Caco-2 (cell line): ENCODE data around the gene RFNG. TPM values are rescaled to one million over a fixed set of nuclear protein-coding genes. Genes with fewer than 3 reads are reported as not detected.

Experiments used
- BruUV-seq: library from RNA; stranded (reverse); fragments of 400-500 nt; replicated peaks from 2 replicates; lab custom pipeline; 2021; lab: Mats Ljungman, UMichigan
- CTCF ChIA-PET: fragments of 300-600 bp; sonication (Branson Sonifier 250); formaldehyde crosslinking; loops from one replicate; lab custom pipeline; 2022; ENCODE audit warnings: antibody characterized with exemption; lab: Charles Lee
- POLR2A ChIA-PET: fragments of 300-600 bp; sonication (Branson Sonifier 250); formaldehyde crosslinking; loops from one replicate; lab custom pipeline; 2022; ENCODE audit warnings: antibody characterized with exemption; lab: Charles Lee
- DNase-seq, 2 experiments: peaks; one replicate each; pipeline versions ENCODE4 v3.0.0 to v3.0.0-alpha.2; 2020 to 2022
- H3K27me3 ChIP-seq: replicated peaks from 2 replicates; pipeline ENCODE4 v1.6.0; 2011; ENCODE audit warnings: low read length; ENCODE audit not compliant: control insufficient read depth, insufficient read depth
- H3K36me3 ChIP-seq: 2 replicates; pipeline ENCODE4 v1.5.1; 2011; ENCODE audit warnings: low read length; ENCODE audit not compliant: control insufficient read depth, insufficient read depth
- H3K4me1 ChIP-seq: fragments of 250-450 bp; sonication (Bioruptor Pico); 2 replicates; pipeline ENCODE4 v1.5.1; 2020; ENCODE audit warnings: mild to moderate bottlenecking
- H3K4me3 ChIP-seq: 2 replicates; pipeline ENCODE4 v1.5.1; 2011; ENCODE audit warnings: low read depth, mild to moderate bottlenecking, control low read depth, low read length
- H3K9me3 ChIP-seq: fragments of 250-450 bp; sonication (Bioruptor Pico); 2 replicates; pipeline ENCODE4 v1.5.1; 2020; ENCODE audit warnings: mild to moderate bottlenecking, moderate library complexity
- H3K27ac Mint-ChIP-seq: one replicate; pipeline ENCODE4 v1.8.0; 2022; ENCODE audit warnings: mixed read lengths; ENCODE audit not compliant: unreplicated experiment
- H3K27me3 Mint-ChIP-seq: one replicate; pipeline ENCODE4 v1.8.0; 2022; ENCODE audit warnings: mixed read lengths; ENCODE audit not compliant: insufficient read depth, unreplicated experiment
- H3K36me3 Mint-ChIP-seq: one replicate; pipeline ENCODE4 v1.8.0; 2022; ENCODE audit warnings: mild to moderate bottlenecking, mixed read lengths; ENCODE audit not compliant: insufficient read depth, unreplicated experiment
- H3K4me1 Mint-ChIP-seq: one replicate; pipeline ENCODE4 v1.8.0; 2022; ENCODE audit warnings: low read depth, mixed read lengths; ENCODE audit not compliant: unreplicated experiment
- H3K4me3 Mint-ChIP-seq: one replicate; pipeline ENCODE4 v1.8.0; 2022; ENCODE audit warnings: mild to moderate bottlenecking, moderate library complexity, mixed read lengths; ENCODE audit not compliant: unreplicated experiment
- H3K9me3 Mint-ChIP-seq: one replicate; pipeline ENCODE4 v1.8.0; 2022; ENCODE audit warnings: mixed read lengths; ENCODE audit not compliant: unreplicated experiment
- CTCF ChIP-seq, 2 experiments: fragments of 200-600 bp in 1 of 2; IDR thresholded peaks; 1 replicate in 1 of 2; 2 replicates in 1 of 2; pipeline versions ENCODE4 v1.5.1 to v1.8.0; 2011 to 2022; ENCODE audit warnings: antibody characterized with exemption in 1 of 2, control low read depth in 1 of 2, inconsistent platforms in 1 of 2, low read depth in 1 of 2, low read length in 1 of 2, mild to moderate bottlenecking in 1 of 2, moderate library complexity in 1 of 2; ENCODE audit not compliant: insufficient read depth in 1 of 2, severe bottlenecking in 1 of 2, unreplicated experiment in 1 of 2
- intact Hi-C: fragments of 100-400 bp; cut with micrococcal nuclease; formaldehyde crosslinking; loops from one replicate; pipeline ENCODE4 v1.10.0; 2022; ENCODE audit not compliant: unreplicated experiment
- total RNA-seq: library from RNA; stranded (reverse); gene quantifications from 2 replicates; pipeline ENCODE4 v1.2.3, GENCODE V29; 2022

Gene RFNG
- total RNA-seq, 1 experiment from 2014 or later = 35.5 TPM

- H3K36me3 ChIP-seq = peaks cover 24% of the 10 kb centered on the region
- H3K4me1 ChIP-seq = peaks cover 7% of the 10 kb centered on the region
- no peak overlapping the region for H3K27ac Mint-ChIP-seq
- H3K4me1 Mint-ChIP-seq = no peaks in the 10 kb centered on the region
- BruUV-seq = no TSS peak
- no peaks in the 10 kb centered on the region for H3K27me3 ChIP-seq
- no peak overlapping the region for H3K4me3 Mint-ChIP-seq
- peaks cover 82% of the 10 kb centered on the region for H3K36me3 Mint-ChIP-seq
- ChIA-PET POLR2A (no interaction called here), CTCF (no interaction called here)
- H3K9me3 ChIP-seq = no peaks in the 10 kb centered on the region
- H3K9me3 Mint-ChIP-seq = no peaks in the 10 kb centered on the region
- H3K27me3 Mint-ChIP-seq = no peaks in the 10 kb centered on the region
- intact Hi-C loops = no loop called here
- no peak for TF ChIP-seq CTCF (IDR thresholded peaks at IDR 0.05; ENCODE audit: insufficient read depth in 1 of 2, low read depth in 1 of 2, low read length in 1 of 2, severe bottlenecking in 1 of 2, unreplicated experiment in 1 of 2)
- no peak for DNase-seq
- no peak overlapping the region for H3K4me3 ChIP-seq
These were observed 39.9 kb upstream of the RFNG start for GRCh38 chr17:82091264-82092066.

GRCh38 chr17:82090549-82091263, 39.1 kb upstream of the RFNG start:
- no peak for DNase-seq
- Mint-ChIP-seq H3K36me3 (peaks cover 82% of the 10 kb centered on the region), H3K27me3 (no peaks in the 10 kb centered on the region), H3K27ac (no peak overlapping the region), H3K4me3 (no peak overlapping the region), H3K9me3 (no peaks in the 10 kb centered on the region), H3K4me1 (no peaks in the 10 kb centered on the region)
- CTCF ChIA-PET = no interaction called here
- H3K9me3 ChIP-seq = no peaks in the 10 kb centered on the region
- POLR2A ChIA-PET = no interaction called here
- BruUV-seq = no TSS peak
- no peaks in the 10 kb centered on the region for H3K27me3 ChIP-seq
- no peak for TF ChIP-seq CTCF (IDR thresholded peaks at IDR 0.05; ENCODE audit: insufficient read depth in 1 of 2, low read depth in 1 of 2, low read length in 1 of 2, severe bottlenecking in 1 of 2, unreplicated experiment in 1 of 2)
- intact Hi-C loops = no loop called here
- peaks cover 24% of the 10 kb centered on the region for H3K36me3 ChIP-seq
- no peaks in the 10 kb centered on the region; the same call in 1 of the 2 replicates for H3K4me1 ChIP-seq
- no peak overlapping the region for H3K4me3 ChIP-seq

GRCh38 chr17:82089723-82090548, 38.3 kb upstream of the RFNG start:
- Mint-ChIP-seq H3K36me3 (peaks cover 77% of the 10 kb centered on the region), H3K27me3 (no peaks in the 10 kb centered on the region), H3K4me1 (no peaks in the 10 kb centered on the region), H3K27ac (no peak overlapping the region), H3K9me3 (no peaks in the 10 kb centered on the region), H3K4me3 (no peak overlapping the region)
- ChIA-PET POLR2A (interaction anchor here (1.1 kb wide), 1 partner anchor 59 kb away, joined by 4 read pairs; no protein-coding TSS in a partner anchor), CTCF (no interaction called here)
- Histone ChIP-seq H3K27me3 (no peaks in the 10 kb centered on the region), H3K9me3 (no peaks in the 10 kb centered on the region), H3K4me3 (no peak overlapping the region), H3K4me1 (no peaks in the 10 kb centered on the region), H3K36me3 (peaks cover 20% of the 10 kb centered on the region)
- no peak for DNase-seq
- no peak for TF ChIP-seq CTCF (IDR thresholded peaks at IDR 0.05; ENCODE audit: insufficient read depth in 1 of 2, low read depth in 1 of 2, low read length in 1 of 2, severe bottlenecking in 1 of 2, unreplicated experiment in 1 of 2)
- intact Hi-C loops = no loop called here
- BruUV-seq = no TSS peak
